K562 (cell line): ENCODE data around the gene PRPF8. TPM values are rescaled to one million over a fixed set of nuclear protein-coding genes. Genes with fewer than 3 reads are reported as not detected.

Source experiments
- ATAC-seq: fragments of 200-7000 bp; cut with Tn5 transposase; 3 replicates; pipeline ENCODE4 v1.9.1; 2020; ENCODE audit warnings: moderate library complexity
- BruUV-seq: library from RNA; stranded (reverse); fragments of 400-500 nt; replicated peaks from 2 replicates; lab custom pipeline; 2021; lab: Mats Ljungman, UMichigan
- CTCF ChIA-PET: fragments of 300-600 bp; formaldehyde crosslinking; extraction: SDS; loops from one replicate; lab custom pipeline; 2021; ENCODE audit warnings: low intra/inter-chr PET ratio; lab: Yijun Ruan, JAX
- POLR2A ChIA-PET: fragments of 300-600, 350-650 bp; sonication (Branson Sonifier 250); formaldehyde crosslinking; extraction: SDS; loops from one replicate; lab custom pipeline; 2021; ENCODE audit warnings: antibody characterized with exemption, inconsistent platforms; lab: Yijun Ruan, JAX
- DNase-seq, 4 experiments: peaks; one replicate each; pipeline versions ENCODE4 v3.0.0 to v3.0.0-alpha.2; 2011 to 2018; ENCODE audit warnings: low spot score in 3 of 4, mixed read lengths in 3 of 4; ENCODE audit errors: extremely low read depth in 1 of 4
- FAIRE-seq: peaks from 2 replicates; lab custom pipeline; 2011; peaks lifted over from hg19 to GRCh38; lab: Jason Lieb, UNC
- H2AFZ ChIP-seq: 2 replicates; pipeline ENCODE4 v1.6.0; 2011; ENCODE audit warnings: low read depth, low read length, control low read depth, inconsistent platforms
- H3K27ac ChIP-seq: fragments of 200-600 bp; 3 replicates; pipeline ENCODE4 v1.8.0; 2011; ENCODE audit warnings: low read depth, mild to moderate bottlenecking, control low read depth, inconsistent platforms, low read length, moderate library complexity, mixed read lengths; ENCODE audit errors: extremely low read depth
- H3K27me3 ChIP-seq, 2 experiments: fragments of 300-600 bp in 1 of 2; 2 replicates in 1 of 2; 3 replicates in 1 of 2; pipeline versions ENCODE4 v1.6.0 to v1.8.0; 2011; ENCODE audit warnings: inconsistent platforms in 2 of 2, low read length in 2 of 2, mild to moderate bottlenecking in 1 of 2, mixed read lengths in 1 of 2, moderate library complexity in 1 of 2; ENCODE audit not compliant: control insufficient read depth in 2 of 2, insufficient read depth in 2 of 2
- H3K36me3 ChIP-seq: fragments of 300-600 bp; 3 replicates; pipeline ENCODE4 v1.8.0; 2011; ENCODE audit warnings: mild to moderate bottlenecking, low read length, inconsistent platforms; ENCODE audit not compliant: control insufficient read depth, insufficient read depth
- H3K4me1 ChIP-seq, 2 experiments: fragments of 200-600 bp in 1 of 2; replicated peaks in 1 of 2; 2 replicates in 1 of 2; 3 replicates in 1 of 2; pipeline versions ENCODE4 v1.5.1 to v1.8.0; 2011; ENCODE audit warnings: inconsistent platforms in 2 of 2, low read length in 2 of 2, mild to moderate bottlenecking in 1 of 2, mixed read lengths in 1 of 2, moderate library complexity in 1 of 2; ENCODE audit not compliant: control insufficient read depth in 2 of 2, insufficient read depth in 2 of 2
- H3K4me2 ChIP-seq: 2 replicates; pipeline ENCODE4 v1.6.1; 2011; ENCODE audit warnings: low read length, control low read depth, inconsistent platforms, mixed read lengths; ENCODE audit not compliant: insufficient read depth
- H3K4me3 ChIP-seq: fragments of 200-600 bp; sonication (generic), shearing (Covaris generic); 2 replicates; pipeline ENCODE4 v1.5.1; 2016; ENCODE audit warnings: control low read depth, inconsistent platforms
- H3K79me2 ChIP-seq: fragments of 200-600 bp; 3 replicates; pipeline ENCODE4 v1.8.0; 2011; ENCODE audit warnings: low read length, inconsistent platforms; ENCODE audit not compliant: control insufficient read depth, insufficient read depth
- H3K9ac ChIP-seq, 2 experiments: 2 replicates each; pipeline versions ENCODE4 v1.6.0 to v1.6.1; 2011; ENCODE audit warnings: low read depth in 2 of 2, low read length in 2 of 2, control low read depth in 1 of 2, inconsistent platforms in 1 of 2, mild to moderate bottlenecking in 1 of 2, mixed read lengths in 1 of 2; ENCODE audit not compliant: insufficient read depth in 1 of 2
- H3K9me1 ChIP-seq: one replicate; pipeline ENCODE4 v1.6.0; 2011; ENCODE audit warnings: inconsistent platforms, mild to moderate bottlenecking, low read length, moderate library complexity; ENCODE audit not compliant: control insufficient read depth, insufficient read depth
- H3K9me3 ChIP-seq: replicated peaks from 2 replicates; pipeline ENCODE4 v1.5.1; 2011; ENCODE audit warnings: low read depth, low read length, inconsistent platforms; ENCODE audit not compliant: control insufficient read depth, insufficient read depth
- H4K20me1 ChIP-seq: replicated peaks from 2 replicates; pipeline ENCODE4 v1.6.1; 2011; ENCODE audit warnings: low read length, inconsistent platforms, mixed read lengths; ENCODE audit not compliant: control insufficient read depth, insufficient read depth
- BMI1 ChIP-seq: fragments of 150-350 bp; IDR thresholded peaks from 2 replicates; pipeline ENCODE4 v1.6.1; 2014; ENCODE audit warnings: low read length
- CAMTA2 ChIP-seq: fragments of 250-450 bp; sonication (Bioruptor Pico); conservative IDR thresholded peaks from 2 replicates; pipeline ENCODE4 v1.5.1; 2022
- MED1 ChIP-seq: sonication (generic); formaldehyde crosslinking; IDR thresholded peaks from 2 replicates; pipeline ENCODE4 v1.8.1; 2023; ENCODE audit warnings: missing genetic modification reagents, borderline replicate concordance
- MTA3 ChIP-seq: fragments of 450-650 bp; formaldehyde crosslinking; IDR thresholded peaks from 2 replicates; pipeline ENCODE4 v1.6.1; 2017; ENCODE audit warnings: mild to moderate bottlenecking, borderline replicate concordance
- PHB2 ChIP-seq: fragments of 450-650 bp; IDR thresholded peaks from 2 replicates; pipeline ENCODE4 v1.6.1; 2017; ENCODE audit warnings: low read depth
- RBM14 ChIP-seq: fragments of 200-400 bp; formaldehyde crosslinking; IDR thresholded peaks from 2 replicates; pipeline ENCODE4 v1.6.1; 2018; ENCODE audit warnings: low read depth, mild to moderate bottlenecking, low read length, moderate library complexity, borderline replicate concordance; ENCODE audit not compliant: insufficient read depth
- TSC22D4 ChIP-seq: fragments of 450-650 bp; IDR thresholded peaks from 2 replicates; pipeline ENCODE4 v1.6.1; 2016; ENCODE audit warnings: missing genetic modification characterization, missing biosample characterization, control low read depth
- ZFP1 ChIP-seq: fragments of 450-650 bp; formaldehyde crosslinking; IDR thresholded peaks from 2 replicates; pipeline ENCODE4 v1.4.0; 2020; ENCODE audit warnings: mild to moderate bottlenecking, mixed read lengths
- ZKSCAN1 ChIP-seq: fragments of 150-350 bp; IDR thresholded peaks from 2 replicates; pipeline ENCODE4 v1.6.1; 2016; ENCODE audit warnings: low read depth, low read length
- ZSCAN29 ChIP-seq: fragments of 450-650 bp; IDR thresholded peaks from 2 replicates; pipeline ENCODE4 v1.6.1; 2017
- WGBS: fragments of 100-300 bp; shearing (Covaris generic); methylation state at CpG from one replicate; pipeline ENCODE4 v1.1.6; 2016; ENCODE audit warnings: low coverage, mixed read lengths; ENCODE audit not compliant: insufficient coverage; ENCODE audit errors: missing lambda C conversion rate; 5-methylcytosine and 5-hydroxymethylcytosine counted together
- in situ Hi-C: fragments of 300-500 bp; cut with MboI; formaldehyde crosslinking; loops from 4 replicates; pipeline ENCODE4 v1.15.0; 2018; ENCODE audit warnings: inconsistent platforms, mixed read lengths
- intact Hi-C: fragments of 100-400 bp; cut with micrococcal nuclease; formaldehyde crosslinking; loops from 2 replicates; pipeline ENCODE4 v1.14.2; 2022
- polyA plus RNA-seq, 8 experiments: library from polyadenylated mRNA; depleted of rRNA in 4 of 8; stranded (reverse) in 5 of 8; unstranded in 3 of 8; fragments of >200 nt; fragmentation: Nextera tagmentation in 2 of 8; fragmentation: Illumina TruSeq in 1 of 8; extraction: Ambion mirVana in 2 of 8; extraction: Trizol in 1 of 8; gene quantifications; 2 replicates each; pipeline versions ENCODE4 v1.2.1 to v1.2.3, GENCODE V29; 2011 to 2014; ENCODE audit warnings: inconsistent platforms in 1 of 8, missing spikeins in 1 of 8
- total RNA-seq, 7 experiments: library from RNA; depleted of rRNA in 6 of 7; stranded (reverse); fragments of >200 nt in 6 of 7; fragmentation: Illumina TruSeq in 2 of 7; extraction: Trizol in 2 of 7; gene quantifications; 2 replicates each; pipeline versions ENCODE4 v1.2.1 to v1.2.3, GENCODE V29; 2011 to 2021; ENCODE audit warnings: low replicate concordance in 1 of 7
- TF ChIP-seq, protein P1 (sequence below): fragments of 250-450 bp; sonication (Bioruptor Pico); IDR thresholded peaks from 2 replicates; pipeline ENCODE4 v1.4.0; 2020; ENCODE audit warnings: borderline replicate concordance
- TF ChIP-seq, protein P2 (sequence below): fragments of 250-450 bp; sonication (Bioruptor Pico); IDR thresholded peaks from 2 replicates; pipeline ENCODE4 v1.8.0; 2022; ENCODE audit warnings: moderate library complexity, mild to moderate bottlenecking, inconsistent platforms
- TF ChIP-seq, protein P3 (sequence below): IDR thresholded peaks from 2 replicates; pipeline ENCODE4 v1.6.1; 2011; ENCODE audit warnings: borderline replicate concordance, low read depth, mild to moderate bottlenecking, moderate library complexity, low read length; ENCODE audit not compliant: insufficient read depth, poor library complexity, severe bottlenecking

The PRPF8 gene
- total and polyA plus RNA-seq, 9 of the 15 experiments (the other 6 are each of a cell fraction or from before 2014, with no cell fraction given) = 64.3 to 294 (median 85.9) TPM

DNA sequence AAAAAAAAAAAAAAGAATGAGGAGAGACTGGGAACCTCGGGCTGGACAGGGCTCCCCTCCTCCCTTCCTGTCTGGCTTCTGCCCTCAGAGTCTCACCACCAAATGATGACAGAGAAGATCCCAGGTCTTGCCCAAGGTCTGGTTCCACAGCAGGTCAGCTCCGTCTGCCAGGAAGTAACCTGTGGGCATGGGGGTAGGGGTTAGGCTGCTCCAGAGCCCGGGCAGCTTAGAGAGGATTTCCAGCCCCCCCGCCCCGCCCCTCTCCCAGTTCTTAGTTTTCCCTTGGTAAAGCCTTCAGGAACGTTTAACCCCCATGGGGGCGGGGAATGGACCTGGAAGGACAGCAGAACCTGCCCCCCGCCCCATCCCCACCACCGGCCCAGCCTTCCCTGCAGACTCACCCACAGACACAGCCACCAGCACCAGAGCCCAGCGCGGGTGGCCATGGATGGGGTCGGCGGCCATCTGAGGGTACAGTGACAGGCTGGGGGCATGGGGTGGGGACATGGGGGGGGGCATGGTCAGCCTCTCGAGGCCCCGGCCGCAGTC is 24.8 kb upstream of the PRPF8 start:
- ATAC-seq (no peak), FAIRE-seq (no peak)
- CTCF ChIA-PET = no interaction called here
- POLR2A ChIA-PET = no interaction called here
- H3K4me1 ChIP-seq = peaks cover 36 to 63% of the 10 kb centered on the region in 2 experiments
- H4K20me1 ChIP-seq = no peaks in the 10 kb centered on the region
- H3K36me3 ChIP-seq = peaks cover 25% of the 10 kb centered on the region; the same call in 2 of the 3 replicates
- H3K9ac ChIP-seq = peak overlapping the region in 1 of 2 experiments; percentile 92; a peak in 1 of 4 replicates
- in situ Hi-C loops = no loop called here
- no peak overlapping the region for H3K4me2 ChIP-seq
- peaks cover 28% of the 10 kb centered on the region for H3K79me2 ChIP-seq
- TF ChIP-seq CAMTA2 (CRISPR knock-in tag) (no peak), ZSCAN29 (no peak), BMI1 (no peak), ZFP1 (no peak), RBM14 (no peak), MED1 (CRISPR knock-in tag) (no peak), ZKSCAN1 (no peak), MTA3 (no peak), TSC22D4 (tag) (no peak), PHB2 (no peak)
- TF ChIP-seq, protein P1, sequence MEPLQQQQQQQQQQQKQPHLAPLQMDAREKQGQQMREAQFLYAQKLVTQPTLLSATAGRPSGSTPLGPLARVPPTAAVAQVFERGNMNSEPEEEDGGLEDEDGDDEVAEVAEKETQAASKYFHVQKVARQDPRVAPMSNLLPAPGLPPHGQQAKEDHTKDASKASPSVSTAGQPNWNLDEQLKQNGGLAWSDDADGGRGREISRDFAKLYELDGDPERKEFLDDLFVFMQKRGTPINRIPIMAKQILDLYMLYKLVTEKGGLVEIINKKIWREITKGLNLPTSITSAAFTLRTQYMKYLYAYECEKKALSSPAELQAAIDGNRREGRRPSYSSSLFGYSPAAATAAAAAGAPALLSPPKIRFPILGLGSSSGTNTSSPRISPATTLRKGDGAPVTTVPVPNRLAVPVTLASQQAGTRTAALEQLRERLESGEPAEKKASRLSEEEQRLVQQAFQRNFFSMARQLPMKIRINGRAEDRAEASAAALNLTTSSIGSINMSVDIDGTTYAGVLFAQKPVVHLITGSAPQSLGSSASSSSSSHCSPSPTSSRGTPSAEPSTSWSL = no peak
- TF ChIP-seq, protein P2, sequence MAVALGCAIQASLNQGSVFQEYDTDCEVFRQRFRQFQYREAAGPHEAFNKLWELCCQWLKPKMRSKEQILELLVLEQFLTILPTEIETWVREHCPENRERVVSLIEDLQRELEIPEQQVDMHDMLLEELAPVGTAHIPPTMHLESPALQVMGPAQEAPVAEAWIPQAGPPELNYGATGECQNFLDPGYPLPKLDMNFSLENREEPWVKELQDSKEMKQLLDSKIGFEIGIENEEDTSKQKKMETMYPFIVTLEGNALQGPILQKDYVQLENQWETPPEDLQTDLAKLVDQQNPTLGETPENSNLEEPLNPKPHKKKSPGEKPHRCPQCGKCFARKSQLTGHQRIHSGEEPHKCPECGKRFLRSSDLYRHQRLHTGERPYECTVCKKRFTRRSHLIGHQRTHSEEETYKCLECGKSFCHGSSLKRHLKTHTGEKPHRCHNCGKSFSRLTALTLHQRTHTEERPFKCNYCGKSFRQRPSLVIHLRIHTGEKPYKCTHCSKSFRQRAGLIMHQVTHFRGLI (CRISPR knock-in tag) = no peak
- TF ChIP-seq, protein P3, sequence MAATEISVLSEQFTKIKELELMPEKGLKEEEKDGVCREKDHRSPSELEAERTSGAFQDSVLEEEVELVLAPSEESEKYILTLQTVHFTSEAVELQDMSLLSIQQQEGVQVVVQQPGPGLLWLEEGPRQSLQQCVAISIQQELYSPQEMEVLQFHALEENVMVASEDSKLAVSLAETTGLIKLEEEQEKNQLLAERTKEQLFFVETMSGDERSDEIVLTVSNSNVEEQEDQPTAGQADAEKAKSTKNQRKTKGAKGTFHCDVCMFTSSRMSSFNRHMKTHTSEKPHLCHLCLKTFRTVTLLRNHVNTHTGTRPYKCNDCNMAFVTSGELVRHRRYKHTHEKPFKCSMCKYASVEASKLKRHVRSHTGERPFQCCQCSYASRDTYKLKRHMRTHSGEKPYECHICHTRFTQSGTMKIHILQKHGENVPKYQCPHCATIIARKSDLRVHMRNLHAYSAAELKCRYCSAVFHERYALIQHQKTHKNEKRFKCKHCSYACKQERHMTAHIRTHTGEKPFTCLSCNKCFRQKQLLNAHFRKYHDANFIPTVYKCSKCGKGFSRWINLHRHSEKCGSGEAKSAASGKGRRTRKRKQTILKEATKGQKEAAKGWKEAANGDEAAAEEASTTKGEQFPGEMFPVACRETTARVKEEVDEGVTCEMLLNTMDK = no peak
- TF ChIP-seq, all 486 proteins: peak for 0
- no peaks in the 10 kb centered on the region for H3K9me1 ChIP-seq
- DNase-seq = no peak
- no peaks in the 10 kb centered on the region for H3K27me3 ChIP-seq
- peak overlapping the region; percentile 53 for H3K4me3 ChIP-seq
- WGBS = 61% methylated on average over 5 of the region's 16 CpGs
- no peak overlapping the region for H3K27ac ChIP-seq
- BruUV-seq = no TSS peak
- no peaks in the 10 kb centered on the region for H3K9me3 ChIP-seq
- intact Hi-C loops = no loop called here
- no peak overlapping the region for H2AFZ ChIP-seq
